ENCODE measurements around the gene HRH3.

The HRH3 gene

GRCh38 chr20:62214067-62214466 is 6.0 kb downstream of the HRH3 start:
- Histone ChIP-seq H3K4me1 (ENCODE audit: control insufficient read depth, insufficient read depth, low read length, poor library complexity, severe bottlenecking) (peaks cover 2% of the 10 kb centered on the region), H3K36me3 (ENCODE audit: control insufficient read depth, insufficient read depth, low read length) (no peaks in the 10 kb centered on the region), H3K27ac (ENCODE audit: low read depth, low read length, severe bottlenecking) (no peak overlapping the region), H3K9me3 (ENCODE audit: control insufficient read depth, low read length) (no peaks in the 10 kb centered on the region), H3K4me3 (ENCODE audit: extremely low read depth, insufficient read depth, low read length, poor library complexity, severe bottlenecking) (no peak overlapping the region)
- 65 to 72% methylated on average over 11 to 12 of the region's 12 CpGs for WGBS, 2 experiments (ENCODE audit: insufficient coverage in 2 of 2)

DNA sequence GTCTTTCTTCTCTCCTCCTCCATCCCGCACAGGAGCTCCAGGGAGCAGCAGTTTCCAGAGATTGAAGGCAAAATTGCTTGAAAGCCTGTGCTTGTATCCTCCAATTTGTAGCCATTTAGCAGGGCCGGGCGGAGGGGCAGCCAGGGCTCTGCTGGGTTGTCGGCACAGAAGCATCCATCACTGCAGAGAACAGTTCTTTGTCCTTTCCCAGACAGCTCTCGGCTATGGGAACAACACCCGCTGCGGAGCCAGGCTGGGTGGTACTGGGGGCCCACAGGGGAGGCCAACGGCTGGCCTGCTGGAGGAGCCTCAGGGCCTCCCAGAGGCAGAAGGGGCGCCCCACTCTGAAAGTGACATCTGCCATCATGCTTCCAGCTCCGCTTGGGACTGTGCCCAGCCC is 7.8 kb downstream of the HRH3 start:
- Histone ChIP-seq H3K9me3 (ENCODE audit: control insufficient read depth, low read length) (no peaks in the 10 kb centered on the region), H3K4me3 (ENCODE audit: extremely low read depth, insufficient read depth, low read length, poor library complexity, severe bottlenecking) (no peak overlapping the region), H3K36me3 (ENCODE audit: control insufficient read depth, insufficient read depth, low read length) (no peaks in the 10 kb centered on the region), H3K27ac (ENCODE audit: low read depth, low read length, severe bottlenecking) (no peak overlapping the region), H3K4me1 (ENCODE audit: control insufficient read depth, insufficient read depth, low read length, poor library complexity, severe bottlenecking) (peaks cover 2% of the 10 kb centered on the region)
- 64% methylated on average over 6 to 8 of the region's 10 CpGs for WGBS, 2 experiments (ENCODE audit: insufficient coverage in 2 of 2)

- Histone ChIP-seq H3K36me3 (ENCODE audit: control insufficient read depth, insufficient read depth, low read length) (no peaks in the 10 kb centered on the region), H3K4me3 (ENCODE audit: extremely low read depth, insufficient read depth, low read length, poor library complexity, severe bottlenecking) (no peak overlapping the region), H3K4me1 (ENCODE audit: control insufficient read depth, insufficient read depth, low read length, poor library complexity, severe bottlenecking) (peaks cover 2% of the 10 kb centered on the region), H3K9me3 (ENCODE audit: control insufficient read depth, low read length) (no peaks in the 10 kb centered on the region), H3K27ac (ENCODE audit: low read depth, low read length, severe bottlenecking) (no peak overlapping the region)
- 81 to 84% methylated on average over 8 to 9 of the region's 9 CpGs for WGBS, 2 experiments (ENCODE audit: insufficient coverage in 2 of 2)
Observed at GRCh38 chr20:62211769-62212288, 8.2 kb downstream of the HRH3 start.

DNA sequence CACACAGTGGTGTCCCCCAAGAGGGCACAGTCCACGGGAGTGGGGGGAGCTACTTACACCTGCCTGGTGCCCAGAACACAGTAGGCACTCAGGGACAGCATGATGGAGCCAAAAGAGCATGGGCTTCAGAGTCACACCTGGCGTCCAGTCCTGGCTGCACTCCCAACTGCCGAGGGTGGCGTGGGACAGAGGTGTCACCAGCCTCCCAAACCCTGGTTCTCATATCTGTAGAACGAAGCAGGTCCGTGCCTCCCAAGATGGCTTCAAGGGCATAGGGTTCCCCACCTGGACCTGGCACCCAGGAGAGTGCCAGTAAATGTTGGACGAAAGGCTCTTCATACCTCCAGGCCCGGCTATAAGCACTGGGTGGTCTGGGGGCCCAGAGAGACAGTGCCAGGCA is 8.9 kb downstream of the HRH3 start:
- H3K9me3 ChIP-seq (ENCODE audit: control insufficient read depth, low read length) = no peaks in the 10 kb centered on the region
- H3K4me1 ChIP-seq (ENCODE audit: control insufficient read depth, insufficient read depth, low read length, poor library complexity, severe bottlenecking) = peaks cover 2% of the 10 kb centered on the region
- H3K4me3 ChIP-seq (ENCODE audit: extremely low read depth, insufficient read depth, low read length, poor library complexity, severe bottlenecking) = no peak overlapping the region
- no peaks in the 10 kb centered on the region for H3K36me3 ChIP-seq (ENCODE audit: control insufficient read depth, insufficient read depth, low read length)
- no peak overlapping the region for H3K27ac ChIP-seq (ENCODE audit: low read depth, low read length, severe bottlenecking)
- 90 to 93% methylated on average over 7 to 8 of the region's 8 CpGs for WGBS, 2 experiments (ENCODE audit: insufficient coverage in 2 of 2)

DNA sequence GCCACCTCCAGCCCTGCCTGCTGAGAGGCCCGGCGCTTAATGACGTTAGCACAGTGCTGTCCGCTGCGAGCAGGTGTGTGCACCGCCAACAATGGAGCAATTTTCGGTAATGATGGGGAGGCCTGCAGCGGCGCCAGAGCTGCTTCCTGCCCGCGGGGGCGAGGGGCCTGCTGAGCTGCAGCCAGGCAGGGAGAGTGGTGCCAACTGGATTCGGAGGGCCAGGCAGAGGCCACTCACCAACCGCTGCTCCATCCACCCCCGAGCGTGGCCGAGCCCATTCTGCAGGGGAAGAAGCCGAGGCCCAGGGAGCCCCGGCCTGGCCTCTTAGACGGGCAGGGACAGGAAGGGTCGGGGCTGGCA is 9.6 kb downstream of the HRH3 start:
- Histone ChIP-seq H3K9me3 (ENCODE audit: control insufficient read depth, low read length) (no peaks in the 10 kb centered on the region), H3K4me1 (ENCODE audit: control insufficient read depth, insufficient read depth, low read length, poor library complexity, severe bottlenecking) (peaks cover 2% of the 10 kb centered on the region), H3K27ac (ENCODE audit: low read depth, low read length, severe bottlenecking) (no peak overlapping the region), H3K36me3 (ENCODE audit: control insufficient read depth, insufficient read depth, low read length) (no peaks in the 10 kb centered on the region), H3K4me3 (ENCODE audit: extremely low read depth, insufficient read depth, low read length, poor library complexity, severe bottlenecking) (no peak overlapping the region)
- WGBS, 2 experiments (ENCODE audit: insufficient coverage in 2 of 2) = 90 to 92% methylated on average over 20 to 21 of the region's 21 CpGs

DNA sequence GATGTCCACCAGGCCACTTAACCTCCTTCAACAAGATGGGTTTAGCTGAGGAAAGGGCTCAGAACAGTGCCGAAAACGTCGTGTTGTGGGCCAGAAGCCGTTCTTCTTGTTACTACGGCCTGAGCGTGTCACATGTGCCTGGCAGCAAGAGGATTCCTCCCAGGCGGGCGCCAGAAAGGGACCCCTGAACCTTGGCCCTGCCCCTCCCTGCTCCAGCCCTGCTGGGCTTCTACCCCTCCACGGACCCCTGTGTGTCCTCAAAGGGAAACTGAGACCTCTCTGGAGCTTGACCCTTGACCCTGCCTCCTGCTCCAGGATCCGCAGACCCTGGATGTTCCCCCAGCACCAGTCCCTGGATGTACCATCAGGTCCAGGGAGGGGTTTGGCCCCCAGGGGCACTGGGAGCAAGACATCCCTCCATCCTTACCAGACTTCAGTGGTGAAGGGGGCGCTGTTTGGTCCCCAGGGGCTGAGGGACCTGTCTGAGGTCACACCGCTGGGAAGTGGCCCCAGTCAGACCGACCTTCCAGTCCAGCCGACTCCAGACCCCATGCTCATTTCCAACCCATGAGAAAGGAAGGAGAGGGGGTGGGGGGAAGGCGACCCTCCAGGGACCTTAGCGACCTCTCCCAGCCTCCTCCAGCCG is 10.1 kb downstream of the HRH3 start:
- Histone ChIP-seq H3K9me3 (ENCODE audit: control insufficient read depth, low read length) (no peaks in the 10 kb centered on the region), H3K4me3 (ENCODE audit: extremely low read depth, insufficient read depth, low read length, poor library complexity, severe bottlenecking) (no peak overlapping the region), H3K27ac (ENCODE audit: low read depth, low read length, severe bottlenecking) (no peak overlapping the region), H3K4me1 (ENCODE audit: control insufficient read depth, insufficient read depth, low read length, poor library complexity, severe bottlenecking) (peaks cover 2% of the 10 kb centered on the region), H3K36me3 (ENCODE audit: control insufficient read depth, insufficient read depth, low read length) (no peaks in the 10 kb centered on the region)
- WGBS, 2 experiments (ENCODE audit: insufficient coverage in 2 of 2) = 85 to 93% methylated on average over 8 to 12 of the region's 17 CpGs

GRCh38 chr20:62208795-62209755 is 11.0 kb downstream of the HRH3 start:
- Histone ChIP-seq H3K4me3 (ENCODE audit: extremely low read depth, insufficient read depth, low read length, poor library complexity, severe bottlenecking) (no peak overlapping the region), H3K4me1 (ENCODE audit: control insufficient read depth, insufficient read depth, low read length, poor library complexity, severe bottlenecking) (peaks cover 2% of the 10 kb centered on the region), H3K27ac (ENCODE audit: low read depth, low read length, severe bottlenecking) (no peak overlapping the region), H3K36me3 (ENCODE audit: control insufficient read depth, insufficient read depth, low read length) (no peaks in the 10 kb centered on the region), H3K9me3 (ENCODE audit: control insufficient read depth, low read length) (no peaks in the 10 kb centered on the region)
- 59 to 61% methylated on average over 16 to 22 of the region's 27 CpGs for whole genome bisulfite sequencing, 2 experiments (ENCODE audit: insufficient coverage in 2 of 2)

GRCh38 chr20:62208061-62208794 is 11.8 kb downstream of the HRH3 start:
- Histone ChIP-seq H3K36me3 (ENCODE audit: control insufficient read depth, insufficient read depth, low read length) (peaks cover under 1% of the 10 kb centered on the region), H3K9me3 (ENCODE audit: control insufficient read depth, low read length) (no peaks in the 10 kb centered on the region), H3K4me1 (ENCODE audit: control insufficient read depth, insufficient read depth, low read length, poor library complexity, severe bottlenecking) (peaks cover 2% of the 10 kb centered on the region), H3K27ac (ENCODE audit: low read depth, low read length, severe bottlenecking) (no peak overlapping the region), H3K4me3 (ENCODE audit: extremely low read depth, insufficient read depth, low read length, poor library complexity, severe bottlenecking) (no peak overlapping the region)
- 90 to 92% methylated on average over 8 to 9 of the region's 19 CpGs for WGBS, 2 experiments (ENCODE audit: insufficient coverage in 2 of 2)

GRCh38 chr20:62206388-62206775 is 13.7 kb downstream of the HRH3 start:
- no peak overlapping the region for H3K4me3 ChIP-seq (ENCODE audit: extremely low read depth, insufficient read depth, low read length, poor library complexity, severe bottlenecking)
- H3K27ac ChIP-seq (ENCODE audit: low read depth, low read length, severe bottlenecking) = no peak overlapping the region
- H3K4me1 ChIP-seq (ENCODE audit: control insufficient read depth, insufficient read depth, low read length, poor library complexity, severe bottlenecking) = peaks cover 2% of the 10 kb centered on the region
- 84 to 91% methylated on average over 15 to 17 of the region's 17 CpGs for WGBS, 2 experiments (ENCODE audit: insufficient coverage in 2 of 2)
- no peaks in the 10 kb centered on the region for H3K9me3 ChIP-seq (ENCODE audit: control insufficient read depth, low read length)
- peaks cover 12% of the 10 kb centered on the region for H3K36me3 ChIP-seq (ENCODE audit: control insufficient read depth, insufficient read depth, low read length)

DNA sequence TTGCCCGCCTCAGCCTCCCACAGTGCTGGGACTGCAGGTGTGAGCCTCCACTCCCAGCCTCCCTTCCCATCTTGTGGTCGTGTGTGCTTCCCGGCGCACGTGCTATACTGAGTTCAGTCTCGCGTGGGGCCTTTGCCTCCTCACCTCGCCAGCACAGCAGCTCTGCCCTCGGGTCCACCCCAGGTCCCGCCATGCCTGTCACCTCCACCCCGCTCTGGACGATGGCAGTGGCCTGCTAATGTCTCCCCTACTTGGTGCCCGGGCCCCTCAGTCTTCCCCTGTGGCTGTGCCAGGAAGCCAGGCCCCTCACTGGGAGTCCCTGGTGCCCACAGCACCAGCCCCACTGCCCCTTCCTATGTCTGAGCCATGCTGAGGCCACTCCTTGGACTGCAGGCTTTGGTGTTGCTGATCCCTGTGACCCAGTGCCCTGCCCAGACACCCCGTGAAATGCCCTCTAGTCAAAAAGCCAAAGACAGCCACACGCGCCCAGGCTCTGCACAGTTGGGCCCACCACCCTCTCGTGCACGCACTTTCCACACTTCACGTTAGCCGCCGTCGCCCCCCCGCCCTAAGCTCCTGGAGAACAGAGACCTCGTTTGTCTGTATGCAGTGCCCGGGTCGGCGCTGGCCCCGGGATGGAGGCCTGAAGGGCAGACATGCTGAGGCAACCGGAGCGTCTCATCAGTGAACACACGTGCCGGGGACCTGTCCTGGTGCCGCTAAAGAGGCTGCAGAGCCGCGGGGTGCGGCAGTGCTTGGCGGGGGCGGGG is 14.3 kb downstream of the HRH3 start:
- Histone ChIP-seq H3K4me1 (ENCODE audit: control insufficient read depth, insufficient read depth, low read length, poor library complexity, severe bottlenecking) (peaks cover 2% of the 10 kb centered on the region), H3K9me3 (ENCODE audit: control insufficient read depth, low read length) (no peaks in the 10 kb centered on the region), H3K36me3 (ENCODE audit: control insufficient read depth, insufficient read depth, low read length) (peaks cover 18% of the 10 kb centered on the region), H3K4me3 (ENCODE audit: extremely low read depth, insufficient read depth, low read length, poor library complexity, severe bottlenecking) (no peak overlapping the region), H3K27ac (ENCODE audit: low read depth, low read length, severe bottlenecking) (no peak overlapping the region)
- 94 to 95% methylated on average over 38 of the region's 38 CpGs for WGBS, 2 experiments (ENCODE audit: insufficient coverage in 2 of 2)

All from mesodermal cell (in vitro differentiated cells).